Omental fat pad (tissue), 4 donors: ENCODE data around the gene PLA2G4D. TPM values are rescaled to one million over a fixed set of nuclear protein-coding genes. Genes with fewer than 3 reads are reported as not detected.
A peak's percentile ranks its signal among the peaks of the same experiment; 100 is the strongest.

Experiments used
- ATAC-seq: fragments of 150-250 bp; one replicate; pipeline ENCODE4 v1.9.1; 2016; ENCODE audit warnings: mild to moderate bottlenecking, moderate library complexity; ENCODE audit not compliant: low FRiP score
- DNase-seq: peaks from one replicate; pipeline ENCODE4 v3.0.0-alpha.2; 2019; ENCODE audit warnings: low spot score
- total RNA-seq, 4 donors: library from RNA; depleted of rRNA; stranded (reverse); fragments of >200 nt; gene quantifications; one replicate each; pipeline ENCODE4 v1.1.0, GENCODE V29; 2016
- TF ChIP-seq, protein P1 (sequence below), 3 donors: fragments of 450-650 bp; IDR thresholded peaks; one replicate each; pipeline ENCODE4 v1.5.1; 2016 to 2017; ENCODE audit warnings: antibody characterized with exemption in 3 of 3, mild to moderate bottlenecking in 3 of 3, moderate library complexity in 2 of 3

The PLA2G4D gene
- total RNA-seq, 4 donors from 2014 or later = 0.09 TPM; not detected in 3

DNA sequence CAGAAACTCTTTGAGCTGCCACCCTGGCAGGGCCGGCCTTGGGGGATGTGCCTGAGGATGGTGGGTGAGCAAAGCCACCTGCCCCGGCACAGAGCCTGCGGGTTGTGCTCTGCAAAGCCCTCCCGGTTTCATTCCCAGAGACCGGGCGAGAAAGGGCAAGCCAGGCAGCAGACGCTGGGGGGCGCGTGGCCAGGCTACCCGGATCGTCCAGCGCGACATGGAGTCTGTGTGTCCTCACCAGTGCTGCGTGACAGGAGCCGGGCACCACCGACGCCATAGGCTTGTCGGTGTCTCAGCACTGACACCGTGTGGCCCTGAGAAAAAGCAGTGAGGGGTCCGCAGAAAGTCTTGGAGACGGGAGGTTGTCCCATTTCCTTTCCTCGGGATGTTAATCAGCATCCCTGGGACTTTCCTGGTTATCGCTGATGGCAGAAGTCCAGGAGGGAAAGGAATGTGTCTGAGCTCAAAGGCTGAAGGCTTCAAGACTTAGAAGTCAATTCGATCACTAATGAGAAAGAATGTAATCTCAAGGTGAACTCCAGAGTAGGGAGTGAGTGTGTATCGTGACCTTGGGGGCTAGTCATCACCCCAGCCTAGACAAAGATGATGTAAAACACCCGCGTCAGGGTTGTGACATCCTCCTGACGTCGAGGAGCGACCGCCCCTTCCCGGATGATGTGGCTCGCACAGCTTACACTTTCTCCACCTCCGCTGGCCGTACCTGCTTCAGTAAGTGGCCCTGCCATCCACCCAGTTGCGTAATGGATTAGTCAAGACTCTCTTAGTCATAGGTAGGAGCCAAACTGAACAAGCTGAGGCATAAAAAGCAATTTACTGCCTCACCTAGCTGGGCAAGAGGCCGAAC, 37.2 kb downstream of the PLA2G4D start:
- TF ChIP-seq, protein P1, sequence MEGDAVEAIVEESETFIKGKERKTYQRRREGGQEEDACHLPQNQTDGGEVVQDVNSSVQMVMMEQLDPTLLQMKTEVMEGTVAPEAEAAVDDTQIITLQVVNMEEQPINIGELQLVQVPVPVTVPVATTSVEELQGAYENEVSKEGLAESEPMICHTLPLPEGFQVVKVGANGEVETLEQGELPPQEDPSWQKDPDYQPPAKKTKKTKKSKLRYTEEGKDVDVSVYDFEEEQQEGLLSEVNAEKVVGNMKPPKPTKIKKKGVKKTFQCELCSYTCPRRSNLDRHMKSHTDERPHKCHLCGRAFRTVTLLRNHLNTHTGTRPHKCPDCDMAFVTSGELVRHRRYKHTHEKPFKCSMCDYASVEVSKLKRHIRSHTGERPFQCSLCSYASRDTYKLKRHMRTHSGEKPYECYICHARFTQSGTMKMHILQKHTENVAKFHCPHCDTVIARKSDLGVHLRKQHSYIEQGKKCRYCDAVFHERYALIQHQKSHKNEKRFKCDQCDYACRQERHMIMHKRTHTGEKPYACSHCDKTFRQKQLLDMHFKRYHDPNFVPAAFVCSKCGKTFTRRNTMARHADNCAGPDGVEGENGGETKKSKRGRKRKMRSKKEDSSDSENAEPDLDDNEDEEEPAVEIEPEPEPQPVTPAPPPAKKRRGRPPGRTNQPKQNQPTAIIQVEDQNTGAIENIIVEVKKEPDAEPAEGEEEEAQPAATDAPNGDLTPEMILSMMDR (IDR thresholded peaks at IDR 0.05) = peak in 1 of 3 donors; percentile 47
- DNase-seq (peak; percentile 75), ATAC-seq (peak; percentile 96)

DNA sequence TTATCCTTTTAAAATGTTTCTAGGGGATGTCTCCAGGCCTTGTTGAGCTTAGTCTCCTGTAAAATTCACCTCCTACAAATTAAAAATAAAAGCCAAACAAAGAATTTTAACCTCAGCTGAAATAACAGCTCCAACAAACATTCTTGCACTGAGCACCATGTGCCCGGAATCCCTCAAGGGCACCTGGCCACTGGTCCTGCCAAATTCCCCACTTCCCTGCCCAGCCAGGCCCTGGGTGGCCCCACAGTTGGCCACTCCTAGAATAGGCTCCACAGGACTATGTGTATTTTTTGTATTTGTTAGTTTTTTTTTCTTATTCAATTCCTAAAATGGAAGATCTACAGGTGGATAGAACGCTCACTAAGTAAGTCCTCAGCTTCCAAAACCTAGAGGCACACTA, 40.4 kb downstream of the PLA2G4D start:
- DNase-seq (no peak), ATAC-seq (no peak)
- TF ChIP-seq, protein P1 (IDR thresholded peaks at IDR 0.05) = no peak

DNA sequence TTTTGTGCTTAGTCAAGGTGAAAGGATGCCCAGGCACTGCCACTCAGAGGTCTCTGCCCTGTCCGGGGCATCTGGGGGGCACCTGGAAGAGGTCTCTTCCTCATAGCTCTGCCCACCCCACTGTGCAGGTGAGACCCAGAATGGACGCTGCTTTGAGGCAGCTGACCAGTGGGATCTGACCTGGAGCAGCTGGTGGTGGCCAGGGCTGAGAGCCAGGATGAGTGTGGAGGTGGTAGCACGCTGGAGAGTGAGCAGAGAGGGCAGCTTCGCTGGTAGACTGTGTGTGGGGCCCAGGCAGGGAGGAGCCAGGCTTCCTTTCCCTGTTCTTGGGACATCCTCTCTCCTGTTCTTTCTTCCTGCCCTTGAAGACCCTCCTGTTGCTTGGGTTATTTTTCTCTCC, 41.4 kb downstream of the PLA2G4D start:
- ATAC-seq (no peak), DNase-seq (no peak)
- TF ChIP-seq, protein P1 (IDR thresholded peaks at IDR 0.05) = no peak

DNA sequence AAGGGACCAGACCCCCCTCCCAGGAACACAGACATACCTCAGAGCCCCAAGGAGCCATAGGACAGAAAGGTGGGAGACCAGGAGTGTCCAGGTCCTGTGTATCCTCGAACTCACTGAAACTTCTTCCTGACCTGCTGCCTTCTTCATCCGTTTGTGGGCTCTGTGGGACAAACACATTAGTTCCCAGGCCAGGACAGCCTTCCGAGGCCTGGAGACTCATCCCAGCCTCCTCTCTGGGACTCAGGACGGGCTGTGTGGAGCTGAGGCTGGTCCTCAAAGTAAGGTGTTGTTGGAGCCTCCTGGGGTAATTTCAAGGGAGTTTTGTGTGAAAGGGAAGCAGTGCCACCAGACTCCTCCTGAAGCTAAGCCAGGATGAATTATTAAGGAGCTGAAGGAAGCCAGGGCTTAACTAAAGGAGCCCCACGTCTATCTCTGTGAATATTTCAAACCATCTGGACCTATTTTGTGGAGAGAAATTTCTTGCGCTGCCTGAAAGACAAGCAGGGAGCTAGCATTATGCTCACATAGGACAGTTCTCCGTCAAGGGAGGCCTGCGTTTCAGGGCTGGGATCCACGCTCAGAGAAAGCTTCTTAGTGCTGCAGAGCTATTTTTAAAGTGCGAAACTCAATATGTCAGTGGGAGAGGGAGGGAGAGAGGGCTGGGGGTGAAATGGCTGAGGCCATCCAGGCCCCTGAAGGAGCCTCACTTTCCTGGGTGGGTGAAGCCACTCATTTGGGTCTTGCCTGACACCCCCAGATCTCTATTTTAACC, 43.7 kb downstream of the PLA2G4D start:
- no peak for ATAC-seq

DNA sequence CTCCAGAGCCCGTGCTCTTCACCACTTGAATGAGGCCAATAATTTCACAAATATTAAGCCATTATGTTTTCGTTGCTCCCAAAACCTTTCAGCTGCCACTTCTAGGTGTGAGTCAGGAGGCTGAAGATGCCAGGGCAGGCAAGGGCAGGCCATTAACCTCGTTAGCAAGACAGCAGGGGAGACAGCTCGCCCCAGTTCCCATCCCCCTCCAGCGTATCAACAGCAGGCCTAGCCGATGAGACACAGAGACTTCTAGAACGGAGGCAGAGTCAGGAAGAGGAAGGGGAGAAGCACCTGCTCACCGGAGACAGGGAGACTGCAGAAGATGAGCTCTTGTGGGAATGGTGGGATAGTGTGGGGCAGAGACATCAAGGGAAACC, 45.6 kb downstream of the PLA2G4D start:
- no peak for DNase-seq
- TF ChIP-seq, protein P1 (IDR thresholded peaks at IDR 0.05) = no peak
- ATAC-seq = no peak

More for the DNA sequence above, 43.7 kb downstream of the PLA2G4D start:
- no peak for DNase-seq
- TF ChIP-seq, protein P1 (IDR thresholded peaks at IDR 0.05) = no peak

DNA sequence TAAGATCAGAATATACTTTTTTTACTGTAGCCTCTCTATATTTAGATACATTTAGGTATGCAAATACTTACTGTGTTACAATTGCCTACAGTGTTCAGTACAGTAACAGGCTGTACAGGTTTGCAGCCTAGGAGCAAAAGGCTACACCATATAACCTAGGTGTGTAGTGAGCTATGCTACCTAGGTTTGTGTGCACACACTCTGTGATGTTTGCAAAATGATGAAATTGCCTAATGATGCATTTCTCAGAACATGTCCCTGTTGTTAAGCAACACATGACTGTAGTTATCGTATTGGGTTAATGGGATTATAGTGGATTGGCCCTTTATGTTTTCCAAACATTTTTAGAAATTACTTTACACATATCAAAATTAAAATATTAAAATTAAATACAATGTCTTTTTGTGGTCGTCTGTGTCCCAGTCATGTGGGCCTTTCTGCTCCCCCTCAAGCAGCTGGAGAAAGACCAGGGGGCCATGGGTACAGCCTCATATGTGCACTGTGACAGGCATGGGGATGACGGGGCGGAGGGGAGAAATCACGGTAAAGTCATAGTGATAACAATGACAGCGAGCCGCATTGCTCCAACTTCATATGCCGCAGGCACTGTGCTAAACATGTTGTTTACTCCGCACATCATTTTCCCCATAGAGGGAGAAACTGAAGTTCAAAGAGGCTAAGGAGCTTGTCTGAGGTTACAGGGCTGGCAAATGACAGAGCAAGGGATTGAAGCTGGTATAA, 46.1 kb downstream of the PLA2G4D start:
- no peak for DNase-seq
- TF ChIP-seq, protein P1 (IDR thresholded peaks at IDR 0.05) = no peak
- ATAC-seq = no peak
